Measurements from ENCODE around the gene HTT-AS. TPM values are rescaled to one million over a fixed set of nuclear protein-coding genes. Genes with fewer than 3 reads are reported as not detected.

The HTT-AS gene
- total RNA-seq, 1 donor from 2014 or later, result not detected

DNA sequence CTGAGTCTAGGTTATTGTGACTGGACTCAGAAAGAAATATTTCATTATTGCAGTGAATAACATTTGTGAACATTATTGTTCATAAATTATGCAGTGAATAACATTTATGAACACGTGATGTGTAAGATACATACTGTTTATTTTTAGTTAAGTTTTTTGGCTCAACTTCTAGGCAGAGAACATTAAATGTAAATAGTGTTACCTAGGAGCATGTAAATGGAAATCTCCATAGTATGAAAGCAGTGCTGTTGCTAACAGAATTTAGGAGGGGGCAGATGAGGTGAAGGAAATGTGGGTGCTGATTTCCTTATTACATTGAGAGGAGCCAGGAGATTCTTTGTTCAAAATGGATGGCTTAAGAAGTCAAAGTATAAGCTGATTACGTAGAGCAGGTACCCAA lies 45.1 kb upstream of the HTT-AS start:
- Histone ChIP-seq H3K4me3 (ENCODE audit: low read depth, low read length) (no peak overlapping the region), H3K27me3 (ENCODE audit: control insufficient read depth, insufficient read depth, low read length) (no peaks in the 10 kb centered on the region), H3K36me3 (ENCODE audit: control insufficient read depth, insufficient read depth, low read length) (peaks cover 3% of the 10 kb centered on the region)
- no peak for DNase-seq (ENCODE audit: low read depth)
- TF ChIP-seq, protein P1, sequence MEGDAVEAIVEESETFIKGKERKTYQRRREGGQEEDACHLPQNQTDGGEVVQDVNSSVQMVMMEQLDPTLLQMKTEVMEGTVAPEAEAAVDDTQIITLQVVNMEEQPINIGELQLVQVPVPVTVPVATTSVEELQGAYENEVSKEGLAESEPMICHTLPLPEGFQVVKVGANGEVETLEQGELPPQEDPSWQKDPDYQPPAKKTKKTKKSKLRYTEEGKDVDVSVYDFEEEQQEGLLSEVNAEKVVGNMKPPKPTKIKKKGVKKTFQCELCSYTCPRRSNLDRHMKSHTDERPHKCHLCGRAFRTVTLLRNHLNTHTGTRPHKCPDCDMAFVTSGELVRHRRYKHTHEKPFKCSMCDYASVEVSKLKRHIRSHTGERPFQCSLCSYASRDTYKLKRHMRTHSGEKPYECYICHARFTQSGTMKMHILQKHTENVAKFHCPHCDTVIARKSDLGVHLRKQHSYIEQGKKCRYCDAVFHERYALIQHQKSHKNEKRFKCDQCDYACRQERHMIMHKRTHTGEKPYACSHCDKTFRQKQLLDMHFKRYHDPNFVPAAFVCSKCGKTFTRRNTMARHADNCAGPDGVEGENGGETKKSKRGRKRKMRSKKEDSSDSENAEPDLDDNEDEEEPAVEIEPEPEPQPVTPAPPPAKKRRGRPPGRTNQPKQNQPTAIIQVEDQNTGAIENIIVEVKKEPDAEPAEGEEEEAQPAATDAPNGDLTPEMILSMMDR (IDR thresholded peaks at IDR 0.05; ENCODE audit: insufficient read depth, low read length, poor library complexity, severe bottlenecking), result no peak

DNA sequence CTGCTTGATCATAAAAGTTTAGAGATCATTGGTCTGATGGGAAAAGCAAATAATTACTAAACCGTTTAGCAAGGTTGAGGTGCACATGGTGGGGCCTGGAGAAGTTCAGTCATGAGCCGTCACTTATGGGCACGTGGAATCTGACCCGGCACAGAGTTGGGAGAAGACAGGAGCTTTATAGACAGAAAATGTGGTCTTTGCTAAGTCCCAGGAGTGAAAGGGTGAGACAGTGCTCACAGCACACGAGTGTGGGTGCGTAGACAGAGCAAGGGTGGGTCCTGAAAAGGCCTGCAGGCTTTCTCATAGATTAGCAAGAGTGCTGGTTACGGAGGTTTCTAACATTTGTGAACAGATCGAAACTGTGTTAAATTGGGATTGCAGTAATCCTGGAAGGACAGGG lies 44.0 kb upstream of the HTT-AS start:
- peaks cover 3% of the 10 kb centered on the region for H3K36me3 ChIP-seq (ENCODE audit: control insufficient read depth, insufficient read depth, low read length)
- no peaks in the 10 kb centered on the region for H3K27me3 ChIP-seq (ENCODE audit: control insufficient read depth, insufficient read depth, low read length)
- TF ChIP-seq, protein P1 (IDR thresholded peaks at IDR 0.05; ENCODE audit: insufficient read depth, low read length, poor library complexity, severe bottlenecking), result no peak
- no peak overlapping the region for H3K4me3 ChIP-seq (ENCODE audit: low read depth, low read length)
- no peak for DNase-seq (ENCODE audit: low read depth)

DNA sequence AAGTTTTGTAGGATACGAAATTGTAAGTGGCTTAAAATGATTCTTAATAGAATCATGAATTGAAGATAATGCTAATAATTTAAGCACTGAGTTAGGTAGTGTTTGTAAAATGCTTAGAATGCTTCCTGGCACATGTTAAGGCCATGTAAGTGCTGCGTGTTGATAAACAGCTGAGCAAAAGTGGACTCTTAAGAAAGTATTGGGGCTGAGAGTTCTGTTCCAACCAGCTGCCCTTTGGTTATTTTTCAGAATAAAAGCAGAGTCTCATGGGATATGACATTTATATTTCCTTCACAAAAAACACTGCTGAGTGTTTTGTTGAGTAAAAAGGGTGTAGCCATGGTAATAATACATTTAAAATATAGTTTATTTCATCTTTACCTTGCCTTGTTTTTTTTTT lies 42.6 kb upstream of the HTT-AS start:
- DNase-seq (ENCODE audit: low read depth), result no peak
- Histone ChIP-seq H3K4me3 (ENCODE audit: low read depth, low read length) (no peak overlapping the region), H3K36me3 (ENCODE audit: control insufficient read depth, insufficient read depth, low read length) (peaks cover 3% of the 10 kb centered on the region), H3K27me3 (ENCODE audit: control insufficient read depth, insufficient read depth, low read length) (no peaks in the 10 kb centered on the region)
- TF ChIP-seq, protein P1 (IDR thresholded peaks at IDR 0.05; ENCODE audit: insufficient read depth, low read length, poor library complexity, severe bottlenecking), result no peak

DNA sequence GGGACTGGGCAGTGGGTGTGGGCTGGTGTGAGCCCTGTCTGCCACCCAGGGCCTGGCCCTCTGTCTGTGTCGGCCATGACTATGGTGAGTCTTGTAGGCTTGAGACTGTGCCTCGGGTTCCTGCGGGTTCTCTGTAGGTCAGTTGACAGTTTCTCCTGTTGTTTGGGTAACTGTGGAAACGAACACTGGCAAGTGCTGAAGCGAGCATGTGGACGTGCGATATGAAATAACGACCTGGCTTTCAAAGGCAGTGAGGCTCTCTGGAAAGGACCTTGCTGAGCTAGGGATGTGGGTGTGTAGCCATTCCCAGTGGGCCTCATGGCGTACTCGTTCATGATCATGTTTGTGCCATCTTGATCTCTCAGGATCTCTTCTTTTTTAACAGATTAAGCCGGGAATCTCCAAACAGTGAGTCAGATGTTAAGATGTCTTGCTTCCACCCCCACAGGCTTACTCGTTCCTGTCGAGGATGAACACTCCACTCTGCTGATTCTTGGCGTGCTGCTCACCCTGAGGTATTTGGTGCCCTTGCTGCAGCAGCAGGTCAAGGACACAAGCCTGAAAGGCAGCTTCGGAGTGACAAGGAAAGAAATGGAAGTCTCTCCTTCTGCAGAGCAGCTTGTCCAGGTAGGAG lies 41.4 kb upstream of the HTT-AS start:
- Histone ChIP-seq H3K36me3 (ENCODE audit: control insufficient read depth, insufficient read depth, low read length) (peaks cover 3% of the 10 kb centered on the region), H3K27me3 (ENCODE audit: control insufficient read depth, insufficient read depth, low read length) (no peaks in the 10 kb centered on the region), H3K4me3 (ENCODE audit: low read depth, low read length) (no peak overlapping the region)
- TF ChIP-seq, protein P1 (IDR thresholded peaks at IDR 0.05; ENCODE audit: insufficient read depth, low read length, poor library complexity, severe bottlenecking), result no peak
- DNase-seq (ENCODE audit: low read depth), result no peak

DNA sequence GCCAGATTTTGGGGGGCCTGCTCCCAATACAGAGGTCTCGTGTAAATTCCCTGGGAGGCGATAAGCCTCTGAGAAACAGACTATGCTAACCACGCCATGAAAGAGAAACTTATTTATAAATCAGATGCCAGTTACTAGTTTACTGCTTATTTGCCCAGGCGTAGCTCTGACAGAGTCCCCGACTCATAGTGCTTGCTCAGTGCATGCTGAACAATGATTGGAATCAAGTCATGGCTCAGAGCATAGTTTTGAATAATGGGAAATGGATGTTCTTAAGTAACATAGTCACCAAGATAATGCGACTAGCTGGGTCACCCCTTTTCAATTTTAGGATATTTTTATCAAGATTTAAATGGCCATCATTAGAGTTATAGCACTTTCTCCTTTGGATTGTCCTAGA lies 40.0 kb upstream of the HTT-AS start:
- H3K27me3 ChIP-seq (ENCODE audit: control insufficient read depth, insufficient read depth, low read length), result no peaks in the 10 kb centered on the region
- H3K36me3 ChIP-seq (ENCODE audit: control insufficient read depth, insufficient read depth, low read length), result peaks cover 6% of the 10 kb centered on the region
- H3K4me3 ChIP-seq (ENCODE audit: low read depth, low read length), result no peak overlapping the region
- DNase-seq (ENCODE audit: low read depth), result no peak
- TF ChIP-seq, protein P1 (IDR thresholded peaks at IDR 0.05; ENCODE audit: insufficient read depth, low read length, poor library complexity, severe bottlenecking), result no peak
